Stimulated activated CD4-positive, alpha-beta T cell treated with anti-CD3 and anti-CD28 coated beads, Interleukin-4, amount 100 ng/mL, for 48 hours (primary cell): ENCODE data around the gene POMP.
"Not testable (repeated sequence)": the region's sequence is repeated elsewhere in the genome, so short reads cannot be mapped to it uniquely, and the experiment has no call there.

Experiments used
- DNase-seq, 2 donors: peaks; one replicate each; pipeline ENCODE4 v3.0.0-alpha.2; 2020; ENCODE audit warnings: low read depth in 2 of 2

POMP gene

DNA sequence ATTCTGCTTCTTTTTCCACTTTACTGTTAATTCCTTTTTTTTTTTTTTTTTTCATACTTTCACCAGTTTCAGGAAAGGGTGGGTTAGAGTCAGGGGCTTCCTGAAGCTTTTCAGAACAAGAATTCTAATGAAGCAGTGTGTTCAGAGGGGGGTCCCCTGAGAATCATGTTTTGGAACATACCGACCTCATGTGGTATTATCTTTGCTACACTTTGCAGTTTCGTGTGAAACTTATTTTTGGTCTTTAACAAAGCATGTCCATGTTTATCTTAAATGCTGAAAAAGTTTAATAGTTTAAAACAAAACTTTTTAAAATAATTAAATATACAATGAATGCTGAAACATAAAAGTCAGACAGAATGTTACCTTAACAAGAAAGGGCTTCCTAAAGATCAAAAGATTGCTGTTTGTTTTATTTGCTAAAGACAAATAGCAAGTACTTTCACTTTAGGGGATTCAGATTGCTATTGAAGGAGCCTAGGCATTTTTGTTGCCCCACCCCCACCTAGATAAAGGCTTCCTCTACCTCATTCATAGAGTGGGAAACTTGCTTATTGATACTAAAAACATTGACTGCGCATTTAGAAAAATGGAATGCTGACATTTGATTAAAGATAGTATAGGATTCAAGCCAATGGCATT, 21.1 kb upstream of the POMP start:
- no peak for DNase-seq

DNA sequence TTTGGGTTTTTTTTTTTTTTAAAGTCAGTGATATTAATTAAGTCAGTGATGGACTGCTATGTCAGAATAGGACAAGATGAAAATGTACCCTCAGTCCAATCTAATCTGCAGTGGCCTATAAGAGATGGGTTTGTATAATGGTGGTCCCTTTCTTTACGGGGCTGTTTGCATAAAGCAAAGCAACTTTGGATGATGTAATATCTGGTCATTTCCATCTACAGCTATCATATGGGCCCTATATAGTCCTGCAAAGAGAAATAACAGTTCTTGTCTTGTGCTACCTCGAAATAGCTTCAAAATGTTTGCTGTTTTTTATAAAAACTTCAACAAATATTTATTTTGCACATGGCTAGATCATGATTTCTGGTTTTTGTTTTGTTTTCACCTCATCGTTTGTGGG, 20.2 kb upstream of the POMP start:
- no peak for DNase-seq

DNA sequence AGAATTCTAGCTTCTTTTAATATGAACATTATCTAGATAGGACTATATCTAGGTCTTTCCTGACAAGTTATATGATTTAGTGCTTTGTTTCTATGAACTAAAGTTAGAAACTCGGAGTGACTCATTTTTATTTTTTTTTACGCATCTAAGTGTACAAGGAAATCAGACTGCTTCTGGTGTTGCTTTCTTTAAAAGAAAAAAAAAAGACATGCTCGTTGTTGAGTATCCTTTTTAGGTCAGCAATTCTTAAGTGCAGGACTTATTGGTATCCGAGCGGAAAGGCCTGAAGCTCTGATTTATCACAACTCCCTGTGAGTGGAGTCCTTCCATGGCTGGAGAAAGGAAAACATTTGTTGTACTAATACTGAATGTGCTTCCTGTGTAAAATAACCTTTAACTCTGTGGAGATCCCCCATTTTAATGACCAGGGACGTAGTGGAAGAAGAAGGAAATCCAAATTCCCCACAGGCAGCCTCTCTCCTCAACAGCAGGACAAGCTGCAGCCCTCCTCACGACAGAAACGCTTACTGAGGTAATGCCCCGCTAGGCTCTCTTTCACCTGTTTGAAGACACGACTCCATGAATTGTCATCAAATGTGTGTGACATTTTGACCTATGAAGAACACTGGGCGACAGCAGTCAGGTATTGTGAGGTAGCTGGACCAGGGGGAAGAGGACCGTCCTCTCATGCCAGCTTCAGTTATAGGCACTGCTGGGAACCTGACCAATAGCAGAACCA, 17.9 kb upstream of the POMP start:
- no peak for DNase-seq

DNA sequence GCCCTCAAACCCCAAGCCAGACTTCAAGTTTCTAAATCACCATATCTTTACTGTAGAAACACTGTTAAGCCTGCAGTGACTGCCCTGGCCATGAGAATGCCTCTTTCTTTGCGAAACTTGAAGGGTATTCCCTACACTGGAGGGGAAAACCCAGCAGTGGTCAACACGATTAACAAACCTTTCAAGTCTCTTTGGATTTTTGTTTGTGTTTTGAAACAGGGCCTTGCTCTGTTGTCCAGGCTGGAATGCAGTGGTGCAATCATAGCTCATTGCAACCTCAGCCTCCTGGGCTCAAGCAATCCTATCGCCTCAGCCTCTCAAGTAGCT, 17.4 kb upstream of the POMP start:
- no peak for DNase-seq

DNA sequence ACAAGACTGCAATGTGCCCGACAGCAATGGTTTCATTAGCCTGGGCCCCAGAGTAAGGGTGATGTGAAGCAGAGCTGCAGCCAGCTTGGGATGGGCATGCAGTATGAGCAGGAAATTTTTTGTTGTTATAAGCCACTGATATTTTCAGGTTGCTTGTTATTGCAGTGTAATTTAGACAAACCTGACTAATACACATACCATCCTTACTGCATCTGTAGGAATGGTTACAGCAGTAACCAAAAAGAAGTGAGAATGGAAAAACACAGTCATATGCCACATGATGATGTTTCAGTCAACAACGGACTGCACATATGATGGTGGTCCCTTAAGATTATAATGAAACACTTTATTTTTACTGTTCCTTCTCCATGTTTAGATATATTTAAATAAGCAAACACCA, 8.6 kb upstream of the POMP start:
- no peak for DNase-seq

DNA sequence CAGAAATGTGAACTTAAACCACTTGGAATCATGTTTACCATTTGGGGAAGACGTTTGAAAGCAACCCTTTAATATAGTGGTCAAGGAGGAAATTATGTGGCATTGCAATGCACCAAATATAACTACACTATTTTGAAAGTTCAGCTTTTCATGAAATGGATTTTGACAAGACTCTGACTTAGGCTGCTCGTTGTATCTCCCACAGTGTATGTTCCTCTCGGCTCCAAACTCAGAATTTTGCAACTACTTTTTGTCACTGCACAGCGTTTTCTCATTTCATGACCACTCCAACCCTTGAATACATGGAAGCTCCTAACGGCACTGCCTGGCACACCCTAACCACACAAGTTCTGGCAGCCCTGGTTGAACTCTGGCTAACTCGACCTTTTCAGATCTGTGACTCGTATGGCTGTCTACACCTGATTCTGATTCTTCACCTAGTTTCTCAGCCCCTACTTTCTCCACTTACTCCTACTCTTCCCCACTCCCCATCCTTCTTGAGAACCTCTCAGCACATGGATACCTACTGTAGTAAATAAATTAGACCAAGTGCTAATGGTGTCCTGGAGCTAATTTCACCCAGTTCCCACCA, 7.0 kb upstream of the POMP start:
- DNase-seq = no peak

DNA sequence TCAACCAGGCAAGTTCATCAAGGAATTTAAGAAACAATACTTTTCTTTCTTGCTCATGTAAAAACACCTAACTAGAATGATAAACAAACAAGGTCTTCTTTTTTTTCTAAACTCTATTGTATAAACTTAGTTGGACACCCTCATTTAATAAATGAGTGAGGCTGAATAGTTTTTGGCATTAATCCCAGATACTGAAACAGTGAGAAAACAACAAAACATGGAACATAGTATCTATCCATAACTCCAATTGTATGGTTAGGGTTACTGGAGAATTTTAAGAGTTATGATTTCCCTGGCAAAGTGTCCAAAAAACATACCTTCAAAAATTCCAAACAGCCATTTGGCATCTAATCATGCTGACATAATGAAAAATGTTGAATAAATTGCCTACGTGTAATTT, 5.8 kb upstream of the POMP start:
- no peak for DNase-seq

DNA sequence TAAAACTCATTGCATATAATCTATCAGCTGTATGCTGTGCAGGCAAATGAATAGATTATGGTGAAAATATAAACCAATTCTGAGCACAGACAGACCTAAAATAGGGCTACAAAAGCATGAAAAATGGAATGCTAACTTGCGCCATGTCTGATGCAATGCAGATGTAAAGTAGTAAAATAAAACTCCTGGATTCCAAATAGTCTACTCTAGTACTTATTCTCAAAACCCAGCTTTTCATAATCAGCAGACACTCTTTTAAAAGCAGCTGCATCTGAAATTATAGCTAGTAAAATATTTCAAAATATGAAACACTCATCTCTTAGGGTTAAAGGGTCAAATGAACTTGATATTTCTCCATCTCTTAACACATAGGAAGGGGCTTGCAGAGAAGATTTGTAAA, 4.7 kb upstream of the POMP start:
- no peak for DNase-seq

DNA sequence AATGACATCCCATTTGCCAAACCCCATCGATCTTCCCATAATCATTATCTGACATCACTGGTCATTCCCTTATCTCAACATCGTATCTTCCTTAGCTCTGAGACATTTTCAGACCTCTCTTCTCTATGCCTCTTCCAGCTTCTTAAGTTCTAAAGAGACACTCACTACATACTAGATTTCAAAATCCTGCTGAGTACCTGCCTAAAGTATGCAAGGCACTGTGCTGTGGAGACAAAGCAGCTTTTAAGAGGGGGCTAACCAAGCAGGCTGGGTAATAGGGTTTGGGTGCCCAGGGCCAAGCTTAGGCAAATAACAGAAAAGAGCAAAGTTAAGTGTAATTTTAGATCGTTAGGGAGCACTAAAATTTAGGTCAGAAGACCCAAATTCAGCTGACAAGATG, 3.4 kb upstream of the POMP start:
- no peak for DNase-seq

DNA sequence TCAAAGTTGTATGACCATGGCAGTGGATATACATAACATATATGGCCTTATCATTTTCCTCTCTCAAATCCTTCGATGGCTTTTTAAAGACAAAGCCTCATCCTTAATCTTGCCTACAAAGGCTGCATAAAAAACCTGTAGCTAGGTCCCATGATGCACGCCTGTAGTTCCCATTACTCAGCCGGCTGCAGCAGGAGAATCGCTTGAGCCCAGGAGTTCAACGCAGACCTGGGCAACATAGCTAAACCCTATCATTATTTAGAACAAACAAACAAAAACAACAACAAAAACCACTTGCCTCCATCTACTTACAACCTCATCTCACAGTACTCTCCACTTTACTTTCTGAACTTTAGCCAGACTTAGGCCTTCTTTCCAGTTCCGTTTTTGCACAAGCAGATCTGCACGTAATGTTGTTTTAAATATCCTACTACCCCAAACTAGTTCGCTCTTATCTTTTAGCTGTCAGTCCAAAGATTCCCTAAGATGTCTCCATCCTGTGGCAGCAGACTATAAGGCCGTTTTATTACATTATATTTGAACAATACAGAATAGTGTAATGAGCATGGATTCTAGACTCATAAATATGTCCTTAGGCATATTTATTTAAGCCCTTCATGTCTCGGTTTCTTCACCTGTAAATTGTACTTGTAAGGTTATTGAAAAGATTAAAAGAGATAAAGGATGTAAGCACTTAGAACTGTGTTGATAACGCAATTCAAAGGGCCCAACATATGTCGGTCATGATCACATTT, 969 bp upstream of the POMP start:
- no peak for DNase-seq

DNA sequence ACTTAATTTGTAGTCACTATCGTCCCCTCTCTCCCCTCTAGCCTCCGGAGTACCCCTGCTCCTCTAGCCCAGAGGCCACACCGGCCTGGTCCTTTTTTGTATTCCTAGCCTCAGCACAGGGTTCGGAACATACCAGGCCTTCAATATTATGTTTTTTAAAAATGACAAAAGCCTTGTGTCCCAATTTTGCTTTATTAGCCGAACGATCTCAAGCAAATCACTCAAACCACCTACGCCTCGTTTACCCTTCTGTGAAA, 463 bp upstream of the POMP start:
- DNase-seq = no peak

DNA sequence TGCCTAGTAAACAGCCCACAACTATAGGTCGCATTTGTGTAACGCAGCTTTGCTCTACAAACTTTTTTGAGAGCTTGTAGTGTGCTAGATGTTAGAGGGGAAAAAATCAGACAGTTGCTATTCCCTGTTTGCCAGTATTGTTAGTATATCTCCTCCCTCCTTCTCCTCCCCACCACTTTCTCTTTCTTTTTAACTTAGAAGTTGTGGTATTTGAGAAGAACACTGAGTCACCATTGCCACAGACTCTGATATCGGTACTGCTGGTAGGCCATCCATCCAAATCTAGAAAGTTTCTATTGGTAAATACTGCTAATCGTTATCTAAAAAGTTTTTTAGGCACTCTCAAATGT, 666 bp downstream of the POMP start:
- no peak for DNase-seq

DNA sequence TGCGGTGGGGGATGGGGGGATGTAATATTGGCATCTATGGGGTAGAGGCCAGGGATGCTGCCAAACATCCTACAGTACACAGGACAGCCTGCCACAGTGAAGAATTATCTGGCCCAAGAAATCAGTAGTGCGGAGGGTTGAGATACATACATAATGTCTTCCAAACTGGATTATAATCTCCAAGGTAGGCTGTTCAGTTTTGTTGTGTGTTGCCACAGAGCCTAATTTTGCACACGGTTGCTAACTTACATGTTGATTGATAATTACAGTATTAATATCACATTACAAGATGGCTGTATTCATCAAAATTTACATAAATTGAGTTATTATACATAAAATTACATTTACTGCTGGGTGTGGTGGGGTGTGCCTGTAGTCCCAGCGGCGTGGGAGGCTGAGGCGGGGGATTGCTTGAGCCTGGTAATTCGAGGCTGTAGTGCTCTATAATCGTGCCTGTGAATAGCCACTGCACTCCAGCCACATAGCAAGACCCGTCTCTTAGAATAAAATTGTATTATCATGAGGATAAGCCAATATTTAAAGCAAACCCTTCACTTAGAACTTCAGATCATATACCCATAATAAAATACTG, 8.1 kb downstream of the POMP start:
- DNase-seq = no peak

DNA sequence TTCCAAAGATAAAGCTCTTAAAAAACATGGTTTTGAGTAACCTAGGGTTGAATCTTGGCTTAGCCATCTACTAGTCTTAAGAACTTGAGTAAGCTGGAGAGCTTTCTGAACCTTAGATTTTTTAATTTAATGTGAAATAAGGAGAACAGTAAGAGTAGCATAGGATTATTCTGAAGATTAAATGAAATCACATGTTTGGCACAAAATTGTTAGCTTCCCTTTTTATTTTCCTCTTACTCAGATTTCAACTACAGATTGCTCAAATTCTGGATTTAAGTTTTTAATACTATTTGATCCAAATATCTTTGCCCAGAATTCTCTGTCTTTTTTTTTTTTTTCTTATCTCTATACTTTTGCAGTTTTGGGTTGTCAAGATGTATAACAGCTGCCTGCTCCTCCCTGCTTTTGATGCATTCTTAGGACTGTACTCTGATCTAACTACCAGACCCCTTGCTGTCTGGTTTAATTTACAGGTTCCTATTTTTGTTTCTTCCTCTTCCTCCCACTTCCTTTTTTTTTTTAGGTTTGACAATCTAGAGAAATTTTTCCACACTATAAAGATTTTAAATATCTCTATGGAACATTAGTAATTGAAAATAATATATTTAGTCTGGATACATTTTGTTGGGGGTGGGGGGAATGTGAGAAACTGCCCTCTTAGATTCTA, 12.3 kb downstream of the POMP start:
- DNase-seq = no peak

DNA sequence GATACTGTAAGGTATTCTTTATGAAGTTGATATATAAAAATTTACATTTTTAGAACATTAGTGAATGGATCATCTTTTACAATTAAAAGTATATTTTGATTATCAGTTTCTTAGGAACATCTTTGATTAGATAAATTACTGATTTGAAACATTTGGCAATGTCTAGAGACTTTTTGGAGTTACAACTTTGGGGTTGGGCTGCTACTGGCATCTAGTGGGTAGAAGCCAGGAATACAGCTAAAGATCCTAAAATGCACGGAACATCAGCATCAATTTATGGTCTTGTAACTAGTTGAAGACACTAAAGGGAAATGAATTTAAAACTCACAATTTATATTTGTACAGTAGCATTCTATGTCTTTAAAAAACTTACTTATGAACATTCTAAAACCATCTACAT, 19.9 kb downstream of the POMP start:
- no peak for DNase-seq

DNA sequence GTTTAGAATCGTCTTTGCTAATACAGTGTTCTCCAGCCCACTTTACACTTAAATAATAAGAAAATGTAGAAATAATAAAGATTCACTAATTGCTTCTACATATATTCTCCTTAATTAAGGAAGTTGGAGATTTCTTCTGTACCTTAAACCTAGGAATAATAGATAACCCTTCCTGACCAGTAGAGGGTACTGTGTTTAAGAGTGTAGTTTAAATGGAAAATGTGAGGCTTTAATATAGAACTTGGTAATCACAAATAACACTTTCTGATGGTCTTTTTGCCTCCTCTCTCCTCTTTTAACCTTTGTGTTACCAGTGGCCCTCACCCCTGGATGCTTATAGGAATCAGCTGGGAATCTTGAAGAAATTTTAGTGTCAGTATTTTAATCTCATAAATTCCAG, 20.7 kb downstream of the POMP start:
- DNase-seq = no peak

DNA sequence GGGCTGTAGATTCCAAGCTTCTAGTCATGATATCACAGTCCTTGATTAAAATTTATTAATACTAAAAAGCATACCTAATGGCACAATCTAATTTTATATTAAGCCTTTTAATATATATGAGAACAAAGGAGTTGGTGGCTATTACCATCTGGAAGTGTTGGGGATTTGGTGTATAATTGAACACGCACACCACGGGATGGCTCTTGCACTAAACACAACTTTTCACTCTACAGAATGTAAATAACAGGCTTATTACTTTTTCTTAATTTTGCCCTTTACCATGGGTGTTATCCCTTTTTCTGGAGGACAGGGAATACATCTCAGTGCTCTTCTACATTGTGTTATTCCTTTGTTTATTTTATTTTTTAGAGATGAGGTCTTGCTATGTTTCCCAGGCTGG, 21.6 kb downstream of the POMP start:
- no peak for DNase-seq

DNA sequence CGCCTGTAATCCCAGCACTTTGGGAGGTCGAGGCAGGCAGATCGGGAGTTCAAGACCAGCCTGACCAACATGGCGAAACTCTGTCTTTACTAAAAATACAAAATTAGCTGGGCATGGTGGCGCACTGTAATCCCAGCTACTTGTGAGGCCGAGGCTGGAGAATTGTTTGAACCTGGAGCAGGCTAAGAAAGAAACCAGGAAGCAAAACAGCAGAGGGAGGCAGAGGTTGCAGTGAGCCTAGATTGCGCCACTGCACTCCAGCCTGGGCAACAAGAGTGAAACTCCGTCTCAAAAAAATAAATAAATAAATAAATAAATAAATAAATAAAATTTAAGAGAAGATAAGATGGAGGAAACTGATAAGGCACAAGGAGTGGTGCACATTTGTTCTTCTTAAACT, 24.2 kb downstream of the POMP start:
- DNase-seq = not testable (repeated sequence)

DNA sequence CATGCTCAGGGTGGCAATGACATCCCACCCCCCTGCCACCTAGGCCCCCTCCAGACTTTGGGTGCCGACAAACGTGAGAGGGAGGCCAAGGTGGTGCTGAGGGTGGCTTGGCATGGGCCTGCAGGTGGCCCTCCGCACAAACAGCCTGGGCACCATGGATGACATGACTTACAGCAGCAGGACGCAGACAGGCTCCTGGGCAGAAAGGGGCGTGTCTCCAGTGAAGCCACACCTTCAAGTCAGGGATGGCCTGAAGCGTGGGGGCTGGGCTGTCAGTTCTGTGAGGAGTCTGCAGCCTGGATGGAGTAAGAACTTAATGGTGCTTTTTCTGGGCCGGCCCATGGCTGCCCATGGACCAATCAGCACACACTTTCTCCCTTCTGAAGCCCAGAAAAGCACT, 25.3 kb downstream of the POMP start:
- no peak for DNase-seq

DNA sequence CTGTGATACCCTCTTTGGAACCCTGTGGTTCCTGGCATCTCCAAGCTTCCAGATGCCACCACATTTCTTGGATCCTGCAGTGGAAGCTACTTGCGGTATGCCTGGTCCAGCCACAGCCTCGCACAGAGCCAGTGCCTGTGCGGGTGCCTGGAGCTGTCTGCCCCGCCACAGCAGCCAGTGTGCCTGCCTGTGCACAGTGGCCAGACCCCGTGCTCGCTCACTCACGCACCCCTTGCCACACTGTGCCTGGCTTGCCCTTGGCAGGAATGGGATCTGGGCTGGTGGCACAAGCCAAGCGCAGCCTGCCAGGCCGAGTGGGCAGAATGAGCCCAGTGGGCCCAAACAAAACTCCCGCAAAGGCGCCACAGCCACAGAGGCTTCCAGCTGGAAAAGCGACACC, 26.2 kb downstream of the POMP start:
- DNase-seq = no peak

DNA sequence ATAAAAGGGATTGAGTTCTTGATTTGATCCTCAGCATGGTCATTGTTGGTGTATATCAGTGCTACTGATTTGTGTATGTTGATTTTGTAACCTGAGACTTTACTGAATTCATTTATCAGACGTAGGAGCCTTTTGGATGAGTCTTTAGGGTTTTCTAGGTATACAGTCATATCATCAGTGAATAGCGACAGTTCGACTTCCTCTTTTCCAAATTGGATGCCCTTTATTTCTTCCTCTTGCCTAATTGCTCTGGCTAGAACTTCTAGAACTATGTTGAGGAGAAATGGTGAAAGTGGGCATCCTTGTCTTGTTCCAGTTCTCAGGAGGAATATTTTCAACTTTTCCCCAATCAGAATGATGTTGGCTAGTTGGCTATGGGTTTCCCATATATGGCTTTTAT, 27.0 kb downstream of the POMP start:
- DNase-seq = no peak
